DMS114 treated with DMSO at 0.1 percent for 48 hours (cell line): Measurements from ENCODE around the gene EPB41.
"Not testable (repeated sequence)": the region's sequence is repeated elsewhere in the genome, so short reads cannot be mapped to it uniquely, and the experiment has no call there.

ENCODE experiments used
- DNase-seq: peaks from one replicate; lab custom pipeline; 2025; ENCODE audit not compliant: unreplicated experiment; lab: John Stamatoyannopoulos, UW

EPB41 gene

GRCh38 chr1:28914228-28915030 lies at the start of gene EPB41:
Gene EPB41 (plus strand): TSS chr1:28914569. CDS start chr1:28987438, 72,869 bp downstream.
- peak; percentile 93 for DNase-seq

- no peak for DNase-seq
These were observed 49.7 kb upstream of the EPB41 start for GRCh38 chr1:28864695-28865094.

GRCh38 chr1:28865997-28866650 lies 48.2 kb upstream of the EPB41 start:
- no peak for DNase-seq

- no peak for DNase-seq
These were observed 46.5 kb upstream of the EPB41 start for GRCh38 chr1:28867850-28868249.

- DNase-seq = no peak
These were observed 44.4 kb upstream of the EPB41 start for GRCh38 chr1:28869952-28870351.

GRCh38 chr1:28871631-28872401 lies 42.6 kb upstream of the EPB41 start:
- no peak for DNase-seq

GRCh38 chr1:28875134-28875533 lies 39.2 kb upstream of the EPB41 start:
- not testable (repeated sequence) for DNase-seq

- peak; percentile 80 for DNase-seq
These were observed 37.1 kb upstream of the EPB41 start for GRCh38 chr1:28877132-28877781.

- no peak for DNase-seq
These were observed 35.6 kb upstream of the EPB41 start for GRCh38 chr1:28878796-28879195.

- peak; percentile 84 for DNase-seq
These were observed 32.2 kb upstream of the EPB41 start for GRCh38 chr1:28882009-28882628.

- no peak for DNase-seq
These were observed 31.1 kb upstream of the EPB41 start for GRCh38 chr1:28883242-28883616.

GRCh38 chr1:28885472-28885877 lies 28.9 kb upstream of the EPB41 start:
- no peak for DNase-seq

GRCh38 chr1:28885977-28886730 lies 28.2 kb upstream of the EPB41 start:
- no peak for DNase-seq

GRCh38 chr1:28886731-28887418 lies 27.5 kb upstream of the EPB41 start:
- DNase-seq = peak; percentile 18

- no peak for DNase-seq
These were observed 26.9 kb upstream of the EPB41 start for GRCh38 chr1:28887419-28887834.

GRCh38 chr1:28887835-28888682 lies 26.3 kb upstream of the EPB41 start:
- DNase-seq = no peak

- no peak for DNase-seq
These were observed 25.5 kb upstream of the EPB41 start for GRCh38 chr1:28888915-28889314.

- no peak for DNase-seq
These were observed 25.0 kb upstream of the EPB41 start for GRCh38 chr1:28889357-28889756.

GRCh38 chr1:28890435-28890834 lies 23.9 kb upstream of the EPB41 start:
- DNase-seq = no peak
